CD14-positive monocyte (primary cell): ENCODE data around the gene CACNA1E. TPM values are rescaled to one million over a fixed set of nuclear protein-coding genes. Genes with fewer than 3 reads are reported as not detected.
A peak's percentile ranks its signal among the peaks of the same experiment; 100 is the strongest.

Experiments
- DNase-seq, 3 donors: peaks; one replicate each; pipeline ENCODE4 v3.0.0-alpha.2; 2011 to 2022
- H2AFZ ChIP-seq: 2 replicates; pipeline ENCODE4 v1.6.0; 2012; ENCODE audit warnings: mild to moderate bottlenecking, low read depth, low read length, inconsistent platforms; ENCODE audit not compliant: insufficient read depth, poor library complexity, severe bottlenecking
- H3K27ac ChIP-seq, 2 donors: 1 replicate in 1 of 2; 2 replicates in 1 of 2; pipeline ENCODE4 v1.5.1; 2012 to 2013; ENCODE audit warnings: low read length in 2 of 2, control low read depth in 1 of 2, inconsistent platforms in 1 of 2, low read depth in 1 of 2, mild to moderate bottlenecking in 1 of 2
- H3K27me3 ChIP-seq, 2 donors: one replicate each; pipeline versions ENCODE4 v1.6.0 to v1.6.1; 2011 to 2013; ENCODE audit warnings: low read length in 2 of 2; ENCODE audit not compliant: control insufficient read depth in 2 of 2, insufficient read depth in 2 of 2
- H3K36me3 ChIP-seq, 2 donors: replicated peaks in 1 of 2; 1 replicate in 1 of 2; 2 replicates in 1 of 2; pipeline versions ENCODE4 v1.5.1 to v1.6.1; 2012 to 2013; ENCODE audit warnings: low read length in 2 of 2, control low read depth in 1 of 2, inconsistent platforms in 1 of 2, mild to moderate bottlenecking in 1 of 2; ENCODE audit not compliant: insufficient read depth in 2 of 2, control insufficient read depth in 1 of 2
- H3K4me1 ChIP-seq, 2 donors: 1 replicate in 1 of 2; 2 replicates in 1 of 2; pipeline versions ENCODE4 v1.5.1 to v1.6.1; 2012 to 2013; ENCODE audit warnings: low read length in 2 of 2, control low read depth in 1 of 2, inconsistent platforms in 1 of 2, mild to moderate bottlenecking in 1 of 2, moderate library complexity in 1 of 2; ENCODE audit not compliant: insufficient read depth in 2 of 2, control insufficient read depth in 1 of 2
- H3K4me2 ChIP-seq: replicated peaks from 2 replicates; pipeline ENCODE3; 2012; ENCODE audit warnings: low read length, moderate library complexity, mild to moderate bottlenecking; ENCODE audit not compliant: poor library complexity, severe bottlenecking; ENCODE audit errors: extremely low read depth
- H3K4me3 ChIP-seq, 3 experiments: fragments of 200-600 bp in 1 of 3; sonication (generic) in 1 of 3; replicated peaks in 1 of 3; 1 replicate in 2 of 3; 2 replicates in 1 of 3; pipeline ENCODE4 v1.5.1; 2011 to 2013; ENCODE audit warnings: low read length in 3 of 3, mild to moderate bottlenecking in 3 of 3, control low read depth in 2 of 3, low read depth in 2 of 3, inconsistent platforms in 1 of 3, moderate library complexity in 1 of 3
- H3K79me2 ChIP-seq: 2 replicates; pipeline ENCODE4 v1.6.0; 2012; ENCODE audit warnings: mild to moderate bottlenecking, control low read depth, inconsistent platforms, low read length, moderate library complexity; ENCODE audit not compliant: insufficient read depth
- H3K9ac ChIP-seq: 2 replicates; pipeline ENCODE4 v1.6.0; 2017; ENCODE audit warnings: low read length, mild to moderate bottlenecking; ENCODE audit not compliant: insufficient read depth, poor library complexity, severe bottlenecking
- H3K9me3 ChIP-seq, 2 donors: replicated peaks in 1 of 2; 1 replicate in 1 of 2; 2 replicates in 1 of 2; pipeline versions ENCODE4 v1.5.1 to v1.6.1; 2012 to 2013; ENCODE audit warnings: low read length in 2 of 2, control low read depth in 1 of 2; ENCODE audit not compliant: control insufficient read depth in 1 of 2, insufficient read depth in 1 of 2
- H4K20me1 ChIP-seq: 2 replicates; pipeline ENCODE4 v1.6.0; 2012; ENCODE audit warnings: mild to moderate bottlenecking, low read length, control low read depth, moderate library complexity; ENCODE audit not compliant: insufficient read depth
- H3K27ac Mint-ChIP-seq, 7 donors: one replicate each; pipeline ENCODE4 v1.8.0; 2020; ENCODE audit warnings: mild to moderate bottlenecking in 7 of 7, mixed read lengths in 7 of 7, moderate library complexity in 6 of 7, inconsistent platforms in 2 of 7
- H3K27me3 Mint-ChIP-seq, 3 donors: one replicate each; pipeline ENCODE4 v1.8.0; 2021 to 2022; ENCODE audit warnings: low read depth in 3 of 3, mild to moderate bottlenecking in 3 of 3, mixed read lengths in 3 of 3, moderate library complexity in 3 of 3, inconsistent platforms in 1 of 3
- H3K36me3 Mint-ChIP-seq, 2 donors: one replicate each; pipeline ENCODE4 v1.8.0; 2020; ENCODE audit warnings: mixed read lengths in 2 of 2, inconsistent platforms in 1 of 2, mild to moderate bottlenecking in 1 of 2
- H3K4me1 Mint-ChIP-seq: one replicate; pipeline ENCODE4 v1.8.0; 2020; ENCODE audit warnings: mild to moderate bottlenecking, mixed read lengths
- H3K4me3 Mint-ChIP-seq, 2 donors: one replicate each; pipeline ENCODE4 v1.8.0; 2020; ENCODE audit warnings: mild to moderate bottlenecking in 2 of 2, mixed read lengths in 2 of 2, moderate library complexity in 1 of 2
- H3K9me3 Mint-ChIP-seq, 7 donors: one replicate each; pipeline ENCODE4 v1.8.0; 2020 to 2022; ENCODE audit warnings: mixed read lengths in 7 of 7, mild to moderate bottlenecking in 6 of 7, moderate library complexity in 6 of 7, inconsistent platforms in 2 of 7
- WGBS: methylation state at CpG from one replicate; pipeline ENCODE4 v1.1.5; 2013; ENCODE audit warnings: missing lambda C conversion rate; ENCODE audit not compliant: insufficient coverage; 5-methylcytosine and 5-hydroxymethylcytosine counted together
- intact Hi-C, 2 donors: fragments of 100-400 bp; cut with micrococcal nuclease; formaldehyde crosslinking; loops; one replicate each; pipeline versions ENCODE4 v1.15.0 to v1.15.1; 2023
- polyA plus RNA-seq, 3 donors: library from polyadenylated mRNA; depleted of rRNA in 1 of 3; unstranded in 2 of 3; stranded (reverse) in 1 of 3; fragments of 300-500 nt in 2 of 3; fragments of >200 nt in 1 of 3; fragmentation: Illumina TruSeq in 2 of 3; gene quantifications; 1 replicate in 2 of 3; 2 replicates in 1 of 3; pipeline ENCODE4 v1.2.3, GENCODE V29; 2012 to 2021
- TF ChIP-seq, protein P1 (sequence below): fragments of 200-600 bp; IDR thresholded peaks from one replicate; pipeline ENCODE4 v1.8.0; 2022; ENCODE audit warnings: antibody characterized with exemption, mild to moderate bottlenecking

The CACNA1E gene
- polyA plus RNA-seq, 3 donors: 0.04 TPM; not detected in 2

DNA sequence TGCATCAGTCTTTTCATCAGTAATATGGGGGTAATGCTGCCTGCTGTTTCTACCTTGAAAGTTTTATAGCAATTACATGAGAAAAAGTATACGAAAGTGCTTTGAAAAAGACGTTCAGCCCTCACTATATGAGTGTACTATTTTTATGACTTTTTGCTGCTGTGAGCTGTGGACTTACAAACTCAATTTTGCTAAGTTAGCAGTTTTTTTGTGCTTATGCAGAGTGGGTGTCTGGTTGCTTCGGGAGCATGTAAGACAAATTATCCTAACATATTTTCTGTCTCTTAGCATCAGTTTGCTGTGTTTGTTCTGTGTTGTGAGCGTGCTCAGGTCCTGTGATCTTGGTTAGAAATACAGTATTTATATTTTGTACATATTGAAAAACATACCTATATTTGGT is 109.7 kb downstream of the CACNA1E start:
- no CpG with 5 or more reads among the region's 4 CpGs for WGBS
- Histone ChIP-seq H3K9ac (no peak overlapping the region), H4K20me1 (no peaks in the 10 kb centered on the region), H3K27me3 (no peaks in the 10 kb centered on the region), H2AFZ (no peak overlapping the region), H3K9me3 (peaks cover 0 to 3% of the 10 kb centered on the region in 2 donors), H3K27ac (no peak overlapping the region), H3K4me3 (no peak overlapping the region), H3K4me2 (no peak overlapping the region), H3K4me1 (no peaks in the 10 kb centered on the region), H3K36me3 (no peaks in the 10 kb centered on the region), H3K79me2 (no peaks in the 10 kb centered on the region)
- Mint-ChIP-seq H3K9me3 (peaks cover 0 to 9% (median 5%) of the 10 kb centered on the region in 7 donors), H3K27ac (no peak overlapping the region), H3K36me3 (no peaks in the 10 kb centered on the region), H3K4me3 (no peak overlapping the region), H3K4me1 (no peaks in the 10 kb centered on the region), H3K27me3 (peaks cover 6 to 8% (median 6%) of the 10 kb centered on the region in 3 donors)
- intact Hi-C loops: no loop called here
- no peak for DNase-seq
- TF ChIP-seq, protein P1, sequence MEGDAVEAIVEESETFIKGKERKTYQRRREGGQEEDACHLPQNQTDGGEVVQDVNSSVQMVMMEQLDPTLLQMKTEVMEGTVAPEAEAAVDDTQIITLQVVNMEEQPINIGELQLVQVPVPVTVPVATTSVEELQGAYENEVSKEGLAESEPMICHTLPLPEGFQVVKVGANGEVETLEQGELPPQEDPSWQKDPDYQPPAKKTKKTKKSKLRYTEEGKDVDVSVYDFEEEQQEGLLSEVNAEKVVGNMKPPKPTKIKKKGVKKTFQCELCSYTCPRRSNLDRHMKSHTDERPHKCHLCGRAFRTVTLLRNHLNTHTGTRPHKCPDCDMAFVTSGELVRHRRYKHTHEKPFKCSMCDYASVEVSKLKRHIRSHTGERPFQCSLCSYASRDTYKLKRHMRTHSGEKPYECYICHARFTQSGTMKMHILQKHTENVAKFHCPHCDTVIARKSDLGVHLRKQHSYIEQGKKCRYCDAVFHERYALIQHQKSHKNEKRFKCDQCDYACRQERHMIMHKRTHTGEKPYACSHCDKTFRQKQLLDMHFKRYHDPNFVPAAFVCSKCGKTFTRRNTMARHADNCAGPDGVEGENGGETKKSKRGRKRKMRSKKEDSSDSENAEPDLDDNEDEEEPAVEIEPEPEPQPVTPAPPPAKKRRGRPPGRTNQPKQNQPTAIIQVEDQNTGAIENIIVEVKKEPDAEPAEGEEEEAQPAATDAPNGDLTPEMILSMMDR: no peak

GRCh38 chr1:181594553-181594952 is 111.2 kb downstream of the CACNA1E start:
- H3K4me2 ChIP-seq: no peak overlapping the region
- H2AFZ ChIP-seq: no peak overlapping the region
- H3K27me3 ChIP-seq: no peaks in the 10 kb centered on the region
- no peak overlapping the region for H3K27ac ChIP-seq
- WGBS: 100% methylated on average over 2 of the region's 5 CpGs
- DNase-seq: no peak
- H3K9me3 Mint-ChIP-seq: peaks cover 0 to 9% (median 6%) of the 10 kb centered on the region in 7 donors
- H3K4me3 Mint-ChIP-seq: no peak overlapping the region
- TF ChIP-seq, protein P1: no peak
- no peaks in the 10 kb centered on the region for H3K79me2 ChIP-seq
- H4K20me1 ChIP-seq: no peaks in the 10 kb centered on the region
- no peak overlapping the region for H3K4me3 ChIP-seq
- H3K9ac ChIP-seq: no peak overlapping the region
- H3K36me3 Mint-ChIP-seq: no peaks in the 10 kb centered on the region
- peak overlapping the region in 1 of 7 donors; percentile 15 for H3K27ac Mint-ChIP-seq
- H3K9me3 ChIP-seq: peaks cover 0 to 5% of the 10 kb centered on the region in 2 donors
- intact Hi-C loops: no loop called here
- H3K4me1 Mint-ChIP-seq: no peaks in the 10 kb centered on the region
- no peaks in the 10 kb centered on the region for H3K4me1 ChIP-seq
- H3K36me3 ChIP-seq: no peaks in the 10 kb centered on the region
- peaks cover 6 to 10% (median 6%) of the 10 kb centered on the region in 3 donors for H3K27me3 Mint-ChIP-seq
